ENCODE measurements around the gene STEAP4.

GRCh38 chr7:88233828-88234227 lies 72.9 kb downstream of the STEAP4 start:
- TF ChIP-seq CTCF (IDR thresholded peaks at IDR 0.05; ENCODE audit: low read depth, low read length, missing input control) (no peak), SP1 (IDR thresholded peaks at IDR 0.05) (no peak), RXRA (IDR thresholded peaks at IDR 0.05) (peak; percentile 48 to 52), EGR1 (IDR thresholded peaks at IDR 0.05; ENCODE audit: low read depth in 2 of 2) (no peak)
- TF ChIP-seq, protein P1, sequence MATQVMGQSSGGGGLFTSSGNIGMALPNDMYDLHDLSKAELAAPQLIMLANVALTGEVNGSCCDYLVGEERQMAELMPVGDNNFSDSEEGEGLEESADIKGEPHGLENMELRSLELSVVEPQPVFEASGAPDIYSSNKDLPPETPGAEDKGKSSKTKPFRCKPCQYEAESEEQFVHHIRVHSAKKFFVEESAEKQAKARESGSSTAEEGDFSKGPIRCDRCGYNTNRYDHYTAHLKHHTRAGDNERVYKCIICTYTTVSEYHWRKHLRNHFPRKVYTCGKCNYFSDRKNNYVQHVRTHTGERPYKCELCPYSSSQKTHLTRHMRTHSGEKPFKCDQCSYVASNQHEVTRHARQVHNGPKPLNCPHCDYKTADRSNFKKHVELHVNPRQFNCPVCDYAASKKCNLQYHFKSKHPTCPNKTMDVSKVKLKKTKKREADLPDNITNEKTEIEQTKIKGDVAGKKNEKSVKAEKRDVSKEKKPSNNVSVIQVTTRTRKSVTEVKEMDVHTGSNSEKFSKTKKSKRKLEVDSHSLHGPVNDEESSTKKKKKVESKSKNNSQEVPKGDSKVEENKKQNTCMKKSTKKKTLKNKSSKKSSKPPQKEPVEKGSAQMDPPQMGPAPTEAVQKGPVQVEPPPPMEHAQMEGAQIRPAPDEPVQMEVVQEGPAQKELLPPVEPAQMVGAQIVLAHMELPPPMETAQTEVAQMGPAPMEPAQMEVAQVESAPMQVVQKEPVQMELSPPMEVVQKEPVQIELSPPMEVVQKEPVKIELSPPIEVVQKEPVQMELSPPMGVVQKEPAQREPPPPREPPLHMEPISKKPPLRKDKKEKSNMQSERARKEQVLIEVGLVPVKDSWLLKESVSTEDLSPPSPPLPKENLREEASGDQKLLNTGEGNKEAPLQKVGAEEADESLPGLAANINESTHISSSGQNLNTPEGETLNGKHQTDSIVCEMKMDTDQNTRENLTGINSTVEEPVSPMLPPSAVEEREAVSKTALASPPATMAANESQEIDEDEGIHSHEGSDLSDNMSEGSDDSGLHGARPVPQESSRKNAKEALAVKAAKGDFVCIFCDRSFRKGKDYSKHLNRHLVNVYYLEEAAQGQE (IDR thresholded peaks at IDR 0.05) = no peak

Data from liver (tissue), 3 donors.